B cell (primary cell): Measurements from ENCODE around the gene RNF217. TPM values are rescaled to one million over a fixed set of nuclear protein-coding genes. Genes with fewer than 3 reads are reported as not detected.

Source experiments
- ATAC-seq: fragments of 200-7000 bp; cut with Tn5 transposase; one replicate; pipeline ENCODE4 v1.10.0; 2021; ENCODE audit warnings: low read depth, mild to moderate bottlenecking, moderate number of reproducible peaks, moderate library complexity
- CTCF ChIA-PET: fragments of 350-600 bp; sonication (Branson Sonifier 250); formaldehyde crosslinking; loops from one replicate; lab custom pipeline; 2021; ENCODE audit warnings: antibody characterized with exemption, inconsistent platforms; lab: Charles Lee
- POLR2A ChIA-PET: fragments of 350-600 bp; sonication (Branson Sonifier 250); formaldehyde crosslinking; loops from one replicate; lab custom pipeline; 2021; ENCODE audit warnings: antibody characterized with exemption; lab: Charles Lee
- DNase-seq: peaks from one replicate; pipeline ENCODE4 v3.0.0; 2013
- H2AFZ ChIP-seq: 2 replicates; pipeline ENCODE4 v1.6.1; 2012; ENCODE audit warnings: mild to moderate bottlenecking, low read depth, low read length; ENCODE audit not compliant: insufficient read depth, poor library complexity, severe bottlenecking
- H3K27ac ChIP-seq, 2 donors: 1 replicate in 1 of 2; 2 replicates in 1 of 2; pipeline ENCODE4 v1.5.1; 2012 to 2013; ENCODE audit warnings: low read length in 2 of 2, mild to moderate bottlenecking in 2 of 2, moderate library complexity in 1 of 2
- H3K27me3 ChIP-seq, 4 experiments: fragments of 200-600 bp in 1 of 4; sonication (generic) in 1 of 4; replicated peaks in 1 of 4; 1 replicate in 2 of 4; 2 replicates in 2 of 4; pipeline versions ENCODE4 v1.6.1 to v1.7.0; 2013 to 2016; ENCODE audit warnings: low read length in 3 of 4, mild to moderate bottlenecking in 2 of 4, mixed read lengths in 1 of 4, moderate library complexity in 1 of 4; ENCODE audit not compliant: insufficient read depth in 4 of 4, control insufficient read depth in 3 of 4; ENCODE audit errors: control extremely low read depth in 1 of 4
- H3K36me3 ChIP-seq, 2 experiments: replicated peaks in 1 of 2; 1 replicate in 1 of 2; 2 replicates in 1 of 2; pipeline versions ENCODE4 v1.6.1 to v1.7.1; 2013; ENCODE audit warnings: low read length in 1 of 2; ENCODE audit not compliant: insufficient read depth in 2 of 2, control insufficient read depth in 1 of 2; ENCODE audit errors: control extremely low read depth in 1 of 2, extremely low read depth in 1 of 2
- H3K4me1 ChIP-seq, 2 donors: fragments of 200-600 bp in 1 of 2; sonication (generic) in 1 of 2; 1 replicate in 1 of 2; 2 replicates in 1 of 2; pipeline versions ENCODE4 v1.5.1 to v1.6.1; 2013 to 2017; ENCODE audit warnings: low read length in 2 of 2; ENCODE audit not compliant: control insufficient read depth in 2 of 2, insufficient read depth in 2 of 2
- H3K4me2 ChIP-seq: replicated peaks from 2 replicates; pipeline ENCODE3; 2012; ENCODE audit warnings: mild to moderate bottlenecking, low read depth, low read length; ENCODE audit not compliant: poor library complexity, severe bottlenecking
- H3K4me3 ChIP-seq, 5 experiments: fragments of 200-600 bp in 1 of 5; sonication (generic) in 1 of 5; 1 replicate in 3 of 5; 2 replicates in 2 of 5; pipeline versions ENCODE4 v1.5.1 to v1.7.0; 2011 to 2016; ENCODE audit warnings: low read length in 4 of 5, mild to moderate bottlenecking in 4 of 5, low read depth in 2 of 5, control low read depth in 1 of 5, moderate library complexity in 1 of 5; ENCODE audit not compliant: insufficient read depth in 1 of 5; ENCODE audit errors: control extremely low read depth in 1 of 5, extremely low read depth in 1 of 5
- H3K79me2 ChIP-seq: fragments of 200-600 bp; sonication (generic); one replicate; pipeline ENCODE4 v1.6.0; 2016; ENCODE audit warnings: low read length; ENCODE audit not compliant: control insufficient read depth, insufficient read depth
- H3K9ac ChIP-seq: fragments of 200-600 bp; sonication (generic); 2 replicates; pipeline ENCODE4 v1.6.1; 2017; ENCODE audit warnings: mild to moderate bottlenecking, low read length, moderate library complexity
- H3K9me3 ChIP-seq, 3 donors: one replicate each; pipeline versions ENCODE4 v1.6.1 to v1.7.1; 2013; ENCODE audit warnings: low read length in 2 of 3; ENCODE audit not compliant: control insufficient read depth in 2 of 3, insufficient read depth in 1 of 3; ENCODE audit errors: control extremely low read depth in 1 of 3
- H4K20me1 ChIP-seq: 2 replicates; pipeline ENCODE4 v1.6.0; 2012; ENCODE audit warnings: mild to moderate bottlenecking, low read length; ENCODE audit not compliant: insufficient read depth, control insufficient read depth, poor library complexity, severe bottlenecking
- H3K27ac Mint-ChIP-seq: one replicate; pipeline ENCODE4 v1.8.0; 2021; ENCODE audit warnings: mixed read lengths
- H3K27me3 Mint-ChIP-seq: one replicate; pipeline ENCODE4 v1.8.0; 2021; ENCODE audit warnings: mixed read lengths
- H3K4me1 Mint-ChIP-seq: one replicate; pipeline ENCODE4 v1.8.0; 2021; ENCODE audit warnings: mixed read lengths
- H3K4me3 Mint-ChIP-seq: one replicate; pipeline ENCODE4 v1.8.0; 2021; ENCODE audit warnings: mixed read lengths
- H3K9me3 Mint-ChIP-seq: one replicate; pipeline ENCODE4 v1.8.0; 2022; ENCODE audit warnings: mixed read lengths; ENCODE audit not compliant: insufficient read depth
- EZH2 ChIP-seq: IDR thresholded peaks from 2 replicates; pipeline ENCODE4 v1.6.1; 2012; ENCODE audit warnings: borderline replicate concordance, low read depth, mild to moderate bottlenecking, moderate library complexity, low read length; ENCODE audit not compliant: insufficient read depth, poor library complexity, severe bottlenecking
- WGBS: methylation state at CpG from one replicate; pipeline ENCODE4 v1.1.5; 2013; ENCODE audit warnings: missing lambda C conversion rate; ENCODE audit not compliant: insufficient coverage; 5-methylcytosine and 5-hydroxymethylcytosine counted together
- intact Hi-C: fragments of 100-400 bp; cut with micrococcal nuclease; formaldehyde crosslinking; loops from one replicate; pipeline ENCODE4 v1.10.0; 2022
- polyA plus RNA-seq: library from polyadenylated mRNA; depleted of rRNA; stranded (reverse); fragments of >200 nt; gene quantifications from 2 replicates; pipeline ENCODE4 v1.2.3, GENCODE V29; 2012
- total RNA-seq, 2 donors: library from RNA; stranded (reverse); fragments of 120-200 nt in 1 of 2; gene quantifications; 1 replicate in 1 of 2; 2 replicates in 1 of 2; pipeline versions ENCODE4 v1.2.3 to v1.2.4, GENCODE V29; 2013 to 2022
- TF ChIP-seq, protein P1 (sequence below): fragments of 200-600 bp; IDR thresholded peaks from one replicate; pipeline ENCODE4 v1.8.0; 2022; ENCODE audit warnings: antibody characterized with exemption, mild to moderate bottlenecking

The RNF217 gene
- total and polyA plus RNA-seq, 2 donors (not counting 1 experiment from before 2014, with no cell fraction given): 0.03 TPM; not detected in 1

DNA sequence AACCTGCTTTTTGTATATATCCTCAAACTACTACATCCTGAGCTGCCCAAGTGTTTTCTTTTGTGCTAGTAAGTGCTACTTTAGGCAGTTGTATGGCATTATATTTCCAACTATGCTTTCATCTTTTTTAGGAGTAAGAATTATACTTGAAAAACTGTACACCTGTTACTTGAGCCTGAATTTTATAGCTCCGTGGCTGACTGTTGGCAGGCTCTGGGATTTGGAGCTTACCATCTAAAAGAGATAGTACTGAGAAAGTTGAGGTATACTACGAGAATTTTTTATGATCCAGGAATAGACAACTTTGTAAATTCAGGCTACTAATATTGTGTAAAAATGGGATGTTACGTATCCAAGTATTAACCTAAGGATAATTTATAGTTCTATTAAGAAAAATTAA is 32.4 kb downstream of the RNF217 start:
- Mint-ChIP-seq H3K4me3 (no peak overlapping the region), H3K4me1 (no peaks in the 10 kb centered on the region), H3K27me3 (no peaks in the 10 kb centered on the region), H3K27ac (no peak overlapping the region), H3K9me3 (no peaks in the 10 kb centered on the region)
- no peak for ATAC-seq
- no peaks in the 10 kb centered on the region for H3K27me3 ChIP-seq
- no peak for TF ChIP-seq EZH2
- TF ChIP-seq, protein P1, sequence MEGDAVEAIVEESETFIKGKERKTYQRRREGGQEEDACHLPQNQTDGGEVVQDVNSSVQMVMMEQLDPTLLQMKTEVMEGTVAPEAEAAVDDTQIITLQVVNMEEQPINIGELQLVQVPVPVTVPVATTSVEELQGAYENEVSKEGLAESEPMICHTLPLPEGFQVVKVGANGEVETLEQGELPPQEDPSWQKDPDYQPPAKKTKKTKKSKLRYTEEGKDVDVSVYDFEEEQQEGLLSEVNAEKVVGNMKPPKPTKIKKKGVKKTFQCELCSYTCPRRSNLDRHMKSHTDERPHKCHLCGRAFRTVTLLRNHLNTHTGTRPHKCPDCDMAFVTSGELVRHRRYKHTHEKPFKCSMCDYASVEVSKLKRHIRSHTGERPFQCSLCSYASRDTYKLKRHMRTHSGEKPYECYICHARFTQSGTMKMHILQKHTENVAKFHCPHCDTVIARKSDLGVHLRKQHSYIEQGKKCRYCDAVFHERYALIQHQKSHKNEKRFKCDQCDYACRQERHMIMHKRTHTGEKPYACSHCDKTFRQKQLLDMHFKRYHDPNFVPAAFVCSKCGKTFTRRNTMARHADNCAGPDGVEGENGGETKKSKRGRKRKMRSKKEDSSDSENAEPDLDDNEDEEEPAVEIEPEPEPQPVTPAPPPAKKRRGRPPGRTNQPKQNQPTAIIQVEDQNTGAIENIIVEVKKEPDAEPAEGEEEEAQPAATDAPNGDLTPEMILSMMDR: no peak
- H3K4me2 ChIP-seq: no peak overlapping the region
- intact Hi-C loops: no loop called here
- H3K36me3 ChIP-seq: no peaks in the 10 kb centered on the region
- POLR2A ChIA-PET: no interaction called here
- H3K9me3 ChIP-seq: no peaks in the 10 kb centered on the region
- no peak overlapping the region for H3K4me3 ChIP-seq
- no CpG with 5 or more reads among the region's 3 CpGs for WGBS
- H3K9ac ChIP-seq: no peak overlapping the region
- CTCF ChIA-PET: no interaction called here
- H3K4me1 ChIP-seq: no peaks in the 10 kb centered on the region
- H3K79me2 ChIP-seq: no peaks in the 10 kb centered on the region
- DNase-seq: no peak
- H4K20me1 ChIP-seq: no peaks in the 10 kb centered on the region
- no peak overlapping the region for H3K27ac ChIP-seq
- no peak overlapping the region for H2AFZ ChIP-seq

DNA sequence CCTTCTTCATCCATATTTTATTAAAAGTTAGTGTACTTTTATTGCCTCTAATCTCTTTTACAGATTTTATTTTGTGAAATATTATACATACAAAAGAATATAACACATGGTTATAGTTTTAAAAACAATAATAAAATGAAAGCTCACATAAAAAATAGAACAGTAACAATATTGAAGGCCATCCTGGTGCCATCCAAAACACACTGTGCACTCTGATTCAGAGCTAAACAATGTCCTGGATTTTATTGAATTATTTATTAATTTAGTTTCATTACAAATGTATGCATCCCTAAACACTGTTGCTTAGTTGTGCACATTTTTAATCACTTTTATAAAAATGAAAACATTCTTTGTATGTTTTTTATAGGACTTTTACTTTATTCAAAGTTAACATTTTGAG is 32.9 kb downstream of the RNF217 start:
- H3K4me2 ChIP-seq: no peak overlapping the region
- no peaks in the 10 kb centered on the region for H4K20me1 ChIP-seq
- no peaks in the 10 kb centered on the region for H3K36me3 ChIP-seq
- H3K27ac ChIP-seq: no peak overlapping the region
- ATAC-seq (no peak), DNase-seq (no peak)
- no peaks in the 10 kb centered on the region for H3K27me3 ChIP-seq
- no peaks in the 10 kb centered on the region for H3K4me1 Mint-ChIP-seq
- H3K4me3 ChIP-seq: no peak overlapping the region
- TF ChIP-seq, protein P1: no peak
- TF ChIP-seq EZH2: no peak
- POLR2A ChIA-PET: no interaction called here
- no peak overlapping the region for H3K4me3 Mint-ChIP-seq
- H3K79me2 ChIP-seq: no peaks in the 10 kb centered on the region
- H3K27me3 Mint-ChIP-seq: no peaks in the 10 kb centered on the region
- H3K9me3 Mint-ChIP-seq: no peaks in the 10 kb centered on the region
- intact Hi-C loops: no loop called here
- H3K4me1 ChIP-seq: no peaks in the 10 kb centered on the region
- CTCF ChIA-PET: no interaction called here
- no peaks in the 10 kb centered on the region for H3K9me3 ChIP-seq
- no peak overlapping the region for H3K27ac Mint-ChIP-seq
- H2AFZ ChIP-seq: no peak overlapping the region
- H3K9ac ChIP-seq: no peak overlapping the region
